Lower leg skin (tissue), 4 donors: Measurements from ENCODE around the gene MAGEC1. TPM values are rescaled to one million over a fixed set of nuclear protein-coding genes. Genes with fewer than 3 reads are reported as not detected.

ENCODE experiments used
- DNase-seq, 2 donors: peaks; one replicate each; pipeline ENCODE4 v3.0.0-alpha.2; 2019; ENCODE audit warnings: low spot score in 2 of 2
- H3K4me3 ChIP-seq: fragments of 200-600 bp; sonication (generic); 2 replicates; pipeline ENCODE4 v1.5.1; 2017; ENCODE audit warnings: mild to moderate bottlenecking, low read depth; ENCODE audit not compliant: poor library complexity, severe bottlenecking
- CTCF ChIP-seq, 3 donors: fragments of 450-650 bp; IDR thresholded peaks; one replicate each; pipeline ENCODE4 v1.5.1; 2016; ENCODE audit warnings: antibody characterized with exemption in 3 of 3, mild to moderate bottlenecking in 3 of 3, moderate library complexity in 2 of 3
- POLR2A ChIP-seq, 2 donors: fragments of 450-650 bp; IDR thresholded peaks; one replicate each; pipeline ENCODE4 v1.6.1; 2016 to 2017; ENCODE audit warnings: antibody characterized with exemption in 2 of 2, mild to moderate bottlenecking in 1 of 2, moderate library complexity in 1 of 2
- WGBS, 2 donors: methylation state at CpG; one replicate each; pipeline ENCODE4 v1.1.5; 2018; 5-methylcytosine and 5-hydroxymethylcytosine counted together
- intact Hi-C: fragments of 100-400 bp; cut with DNase I; formaldehyde crosslinking; loops from one replicate; pipeline ENCODE4 v1.15.0; 2023; ENCODE audit warnings: low total_unique reads
- total RNA-seq, 4 donors: library from RNA; depleted of rRNA; stranded (reverse); fragments of >200 nt; gene quantifications; one replicate each; pipeline ENCODE4 v1.1.0, GENCODE V29; 2016

MAGEC1 gene
- total RNA-seq, 4 donors from 2014 or later = not detected

- no peak overlapping the region for H3K4me3 ChIP-seq
- DNase-seq = no peak
- intact Hi-C loops = no loop called here
- TF ChIP-seq POLR2A (IDR thresholded peaks at IDR 0.05) (no peak), CTCF (IDR thresholded peaks at IDR 0.05) (no peak)
- WGBS, 2 donors = 82 to 83% methylated on average over 2 of the region's 2 CpGs
Measured at GRCh38 chrX:141935645-141936044, 32.0 kb downstream of the MAGEC1 start.

GRCh38 chrX:141936080-141936479, 32.4 kb downstream of the MAGEC1 start:
- intact Hi-C loops = no loop called here
- no peak overlapping the region for H3K4me3 ChIP-seq
- TF ChIP-seq CTCF (IDR thresholded peaks at IDR 0.05) = no peak
- no peak for TF ChIP-seq POLR2A (IDR thresholded peaks at IDR 0.05)
- WGBS, 2 donors = 52 to 65% methylated on average over 1 of the region's 1 CpG
- no peak for DNase-seq

- H3K4me3 ChIP-seq = no peak overlapping the region
- intact Hi-C loops = no loop called here
- DNase-seq = no peak
- TF ChIP-seq CTCF (IDR thresholded peaks at IDR 0.05) (no peak), POLR2A (IDR thresholded peaks at IDR 0.05) (no peak)
- WGBS, 2 donors = 82 to 92% methylated on average over 2 of the region's 2 CpGs
Measured at GRCh38 chrX:141941234-141941633, 37.5 kb downstream of the MAGEC1 start.

DNA sequence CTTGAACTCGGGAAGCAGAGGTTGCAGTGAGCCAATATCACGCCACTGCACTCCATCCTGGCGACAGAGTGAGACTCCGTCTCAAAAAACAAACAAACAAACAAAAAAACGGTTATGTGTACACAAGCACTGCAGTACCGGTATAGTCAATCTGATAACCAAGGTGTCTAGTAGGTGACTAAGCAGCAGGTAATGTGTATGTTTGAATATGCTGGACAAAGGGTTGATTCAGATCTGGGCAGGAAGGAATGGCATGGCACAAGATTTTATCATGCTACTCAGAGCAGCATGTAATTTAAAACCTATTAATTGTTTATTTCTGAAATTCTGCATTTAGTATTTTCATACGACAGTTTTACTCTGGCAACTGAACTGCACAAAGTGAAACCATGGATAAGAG, 41.7 kb downstream of the MAGEC1 start:
- no peak for DNase-seq
- no peak overlapping the region for H3K4me3 ChIP-seq
- 73 to 74% methylated on average over 7 of the region's 7 CpGs for WGBS, 2 donors
- no peak for TF ChIP-seq CTCF (IDR thresholded peaks at IDR 0.05)
- TF ChIP-seq POLR2A (IDR thresholded peaks at IDR 0.05) = no peak
- intact Hi-C loops = no loop called here

DNA sequence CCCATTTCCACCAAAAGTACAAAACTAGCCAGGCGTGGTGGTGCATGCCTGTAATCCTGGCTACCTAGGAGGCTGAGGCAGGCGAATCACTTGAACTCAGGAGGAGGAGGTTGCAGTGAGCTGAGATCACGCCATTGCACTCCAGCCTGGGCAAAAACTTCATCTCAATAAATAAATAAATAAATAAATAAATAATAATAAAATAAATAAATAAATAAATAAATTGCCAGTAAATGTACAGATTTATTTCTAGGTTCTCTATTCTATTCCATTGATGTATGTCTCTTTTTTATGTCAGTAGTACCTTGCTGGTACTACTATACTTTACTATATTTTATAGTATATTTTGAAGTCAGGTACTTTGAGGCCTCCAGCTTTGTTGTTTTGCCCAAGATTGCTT, 43.7 kb downstream of the MAGEC1 start:
- DNase-seq = no peak
- no peak for TF ChIP-seq POLR2A (IDR thresholded peaks at IDR 0.05)
- TF ChIP-seq CTCF (IDR thresholded peaks at IDR 0.05) = no peak
- intact Hi-C loops = no loop called here
- no peak overlapping the region for H3K4me3 ChIP-seq
- 82 to 96% methylated on average over 3 of the region's 3 CpGs for WGBS, 2 donors

DNA sequence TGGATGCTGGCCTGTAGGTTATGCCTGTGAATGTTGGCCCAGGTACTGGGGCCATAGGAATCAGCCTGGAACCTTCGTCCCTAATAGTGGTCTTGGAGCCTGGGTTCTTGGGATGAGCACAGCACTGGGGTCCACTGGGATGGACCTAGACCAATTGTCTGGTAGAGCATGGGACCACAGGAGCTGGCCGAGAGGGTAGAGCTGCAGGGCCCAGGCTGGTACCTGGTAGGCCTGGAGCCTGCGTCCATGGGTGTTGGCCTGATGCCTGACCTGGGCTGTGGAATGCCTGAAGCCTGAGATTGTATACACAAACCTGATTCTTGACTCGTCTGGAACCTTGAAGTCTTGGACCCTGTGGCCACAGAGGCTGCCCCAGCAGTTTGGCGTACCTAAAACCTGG, 48.9 kb downstream of the MAGEC1 start:
- WGBS, 2 donors = 80 to 81% methylated on average over 1 to 5 of the region's 5 CpGs
- no peak for DNase-seq
- intact Hi-C loops = no loop called here
- H3K4me3 ChIP-seq = no peak overlapping the region
- TF ChIP-seq POLR2A (IDR thresholded peaks at IDR 0.05) (no peak), CTCF (IDR thresholded peaks at IDR 0.05) (no peak)
